Measurements from ENCODE around the gene GJD4. TPM values are rescaled to one million over a fixed set of nuclear protein-coding genes. Genes with fewer than 3 reads are reported as not detected.

The GJD4 gene, protein sequence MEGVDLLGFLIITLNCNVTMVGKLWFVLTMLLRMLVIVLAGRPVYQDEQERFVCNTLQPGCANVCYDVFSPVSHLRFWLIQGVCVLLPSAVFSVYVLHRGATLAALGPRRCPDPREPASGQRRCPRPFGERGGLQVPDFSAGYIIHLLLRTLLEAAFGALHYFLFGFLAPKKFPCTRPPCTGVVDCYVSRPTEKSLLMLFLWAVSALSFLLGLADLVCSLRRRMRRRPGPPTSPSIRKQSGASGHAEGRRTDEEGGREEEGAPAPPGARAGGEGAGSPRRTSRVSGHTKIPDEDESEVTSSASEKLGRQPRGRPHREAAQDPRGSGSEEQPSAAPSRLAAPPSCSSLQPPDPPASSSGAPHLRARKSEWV
- total RNA-seq = not detected in 2 replicates

DNA sequence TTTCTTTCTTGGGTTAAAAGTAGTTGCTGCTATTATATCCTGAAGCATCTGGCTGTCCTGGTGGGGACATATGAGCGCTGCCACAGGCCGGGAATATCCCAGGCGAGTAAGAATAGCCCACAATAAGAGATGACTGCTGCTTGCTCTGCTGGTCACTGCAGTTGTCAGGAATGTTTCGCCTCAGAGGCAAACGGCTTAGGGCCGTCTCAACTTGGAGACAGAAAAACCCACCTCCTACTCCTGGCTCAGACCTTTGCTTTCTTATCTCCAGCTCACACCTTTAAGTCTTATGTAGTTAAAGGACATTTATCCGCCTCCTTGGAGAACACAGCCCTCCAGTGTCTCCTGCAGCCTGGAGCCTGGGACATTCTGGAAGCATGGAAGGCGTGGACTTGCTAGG is at the start of gene GJD4:
GJD4 (plus strand) TSS at position 151 of the 400 bp plus-strand sequence; CDS start at position 378, 227 bp downstream.

DNA sequence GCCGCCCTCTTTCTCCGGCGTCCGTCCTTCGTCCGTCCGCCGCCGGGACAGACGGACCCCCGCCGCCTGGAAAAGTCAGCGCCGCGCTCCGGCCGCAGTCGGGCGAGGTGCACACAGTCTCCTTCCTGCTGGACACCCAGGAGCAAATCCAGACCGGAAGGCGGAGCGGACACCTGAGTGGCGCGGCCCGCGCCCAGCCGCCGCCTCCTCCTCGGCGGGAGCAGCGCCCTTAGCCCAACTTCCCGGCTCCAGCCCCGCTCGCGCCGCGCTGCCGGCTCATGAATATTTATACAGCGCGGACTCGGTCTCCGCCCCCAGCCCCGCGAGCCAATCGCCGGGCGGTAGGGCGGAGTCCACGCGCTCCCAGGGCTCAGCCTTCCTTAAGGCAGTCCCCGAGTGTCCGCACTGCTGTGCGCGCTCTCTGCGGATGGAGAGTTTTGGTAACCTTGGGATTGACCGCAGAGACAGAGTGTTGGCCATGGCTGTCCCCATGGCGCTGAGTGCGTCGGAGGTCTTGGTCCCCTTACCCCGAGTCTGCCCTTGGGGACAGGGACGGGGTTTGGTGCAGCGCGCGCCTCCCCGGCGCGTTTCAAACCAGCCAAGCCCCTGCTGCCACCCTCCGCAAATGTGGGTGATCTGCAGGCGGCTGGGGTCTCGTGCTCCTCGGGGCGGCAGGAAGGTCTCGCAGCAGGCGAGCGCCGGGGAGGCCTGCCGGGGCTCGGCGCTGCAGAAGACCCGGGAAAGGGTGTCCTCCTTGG is 37.1 kb downstream of the GJD4 start, which contains the start of gene FZD8:
FZD8 (minus strand) TSS at position 262 of the 758 bp plus-strand sequence. CDS start 867 bp downstream, outside the sequence.

Other genes starting within 250 kb of the GJD4 start
- gene FZD8, start 37.0 kb downstream of the GJD4 start, total RNA-seq = 11.2 and 14.9 TPM in 2 replicates